Skin epidermis (tissue), 12 donors: Measurements from ENCODE around the gene F11.
"Not testable (repeated sequence)": the region's sequence is repeated elsewhere in the genome, so short reads cannot be mapped to it uniquely, and the experiment has no call there.

ENCODE experiments used
- H3K27ac ChIP-seq, 21 experiments: fragments of 200-600 bp; sonication (generic) in 11 of 21; one replicate each; pipeline ENCODE4 v1.5.0; 2020; ENCODE audit warnings: mild to moderate bottlenecking in 3 of 21, inconsistent platforms in 2 of 21, moderate library complexity in 2 of 21
- H3K4me3 ChIP-seq, 7 experiments: fragments of 200-600 bp; sonication (generic) in 2 of 7; one replicate each; pipeline ENCODE4 v1.5.0; 2020; ENCODE audit warnings: inconsistent platforms in 2 of 7, mild to moderate bottlenecking in 2 of 7, moderate library complexity in 1 of 7

Gene F11

GRCh38 chr4:186297013-186297645 is 31.1 kb downstream of the F11 start:
- H3K4me3 ChIP-seq, result no peak overlapping the region
- H3K27ac ChIP-seq, result no peak overlapping the region

- H3K4me3 ChIP-seq, result no peak overlapping the region
- no peak overlapping the region for H3K27ac ChIP-seq
Observed at GRCh38 chr4:186298031-186298647, 32.1 kb downstream of the F11 start.

- Histone ChIP-seq H3K27ac (no peak overlapping the region), H3K4me3 (no peak overlapping the region)
Observed at GRCh38 chr4:186299291-186299690, 33.3 kb downstream of the F11 start.

- Histone ChIP-seq H3K4me3 (no peak overlapping the region), H3K27ac (no peak overlapping the region)
Observed at GRCh38 chr4:186300659-186301390, 34.8 kb downstream of the F11 start.

- H3K27ac ChIP-seq, result no peak overlapping the region
- H3K4me3 ChIP-seq, result no peak overlapping the region
Observed at GRCh38 chr4:186304216-186304615, 38.2 kb downstream of the F11 start.

- no peak overlapping the region for H3K27ac ChIP-seq
- no peak overlapping the region for H3K4me3 ChIP-seq
Observed at GRCh38 chr4:186304866-186305505, 39.0 kb downstream of the F11 start.

- H3K27ac ChIP-seq, result no peak overlapping the region
- no peak overlapping the region for H3K4me3 ChIP-seq
Observed at GRCh38 chr4:186307497-186307896, 41.5 kb downstream of the F11 start.

GRCh38 chr4:186307916-186308315 is 41.9 kb downstream of the F11 start:
- H3K4me3 ChIP-seq, result no peak overlapping the region
- H3K27ac ChIP-seq, result no peak overlapping the region

- Histone ChIP-seq H3K4me3 (no peak overlapping the region), H3K27ac (no peak overlapping the region)
Observed at GRCh38 chr4:186318481-186318880, 52.5 kb downstream of the F11 start.

GRCh38 chr4:186324660-186325059 is 58.7 kb downstream of the F11 start:
- H3K4me3 ChIP-seq, H3K27ac ChIP-seq: not testable (repeated sequence)

GRCh38 chr4:186326391-186326790 is 60.4 kb downstream of the F11 start:
- Histone ChIP-seq H3K27ac (no peak overlapping the region), H3K4me3 (no peak overlapping the region)

- Histone ChIP-seq H3K27ac (no peak overlapping the region), H3K4me3 (no peak overlapping the region)
Observed at GRCh38 chr4:186329372-186329771, 63.4 kb downstream of the F11 start.

GRCh38 chr4:186330368-186330767 is 64.4 kb downstream of the F11 start:
- Histone ChIP-seq H3K4me3 (no peak overlapping the region), H3K27ac (no peak overlapping the region)

- Histone ChIP-seq H3K4me3 (no peak overlapping the region), H3K27ac (no peak overlapping the region)
Observed at GRCh38 chr4:186335793-186336192, 69.8 kb downstream of the F11 start.
